GM12892 (cell line): ENCODE measurements around the gene AHRR.

Experiments used
- POLR2A ChIP-seq: IDR thresholded peaks from 2 replicates; pipeline ENCODE4 v1.6.1; 2011; ENCODE audit warnings: low read depth, low read length, control low read depth
- POLR2AphosphoS5 ChIP-seq: IDR thresholded peaks from 2 replicates; pipeline ENCODE4 v1.6.1; 2011; ENCODE audit warnings: low read depth, low read length, control low read depth
- TAF1 ChIP-seq: IDR thresholded peaks from 2 replicates; pipeline ENCODE4 v1.6.1; 2011; ENCODE audit warnings: low read depth, mild to moderate bottlenecking, control low read depth, low read length, borderline replicate concordance

DNA sequence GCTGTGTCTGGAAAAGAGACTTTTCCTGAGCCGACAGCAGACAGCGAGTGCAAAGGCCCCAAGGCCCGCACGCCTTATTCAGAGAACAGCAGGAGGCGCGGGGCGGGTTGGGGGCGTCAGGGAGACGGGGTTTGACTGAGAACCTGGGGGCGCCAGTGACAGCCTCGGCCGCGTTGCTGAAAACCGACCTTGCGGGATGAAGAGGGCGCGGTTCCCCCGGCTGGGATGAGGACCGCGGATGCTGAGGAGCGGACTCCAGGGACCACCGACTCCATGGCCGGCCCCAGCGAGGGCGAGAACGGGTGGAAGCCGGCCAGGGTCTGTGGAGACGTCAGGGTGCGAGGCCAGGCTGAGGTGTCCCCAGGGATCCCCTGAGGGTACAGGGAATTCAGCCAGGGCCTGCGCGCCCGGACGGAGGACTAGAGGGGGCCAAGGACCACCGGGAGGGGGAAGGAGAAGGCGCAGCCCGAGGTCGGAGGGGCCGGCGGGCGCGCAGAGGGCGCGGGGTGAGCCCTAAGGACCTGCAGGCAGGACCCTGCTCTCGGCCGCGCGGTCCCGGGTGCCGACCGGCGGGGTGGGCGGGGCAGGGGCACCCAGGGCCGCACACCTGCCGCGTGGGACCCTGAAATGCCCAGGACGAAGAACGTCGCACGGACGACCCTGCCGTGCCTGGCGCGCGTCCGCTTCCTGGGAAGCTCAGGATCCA is 837 bp upstream of the AHRR start:
- TF ChIP-seq POLR2A: no peak
- no peak for TF ChIP-seq TAF1
- TF ChIP-seq POLR2AphosphoS5: no peak
